ENCODE results near the gene PPM1B. TPM values are rescaled to one million over a fixed set of nuclear protein-coding genes. Genes with fewer than 3 reads are reported as not detected.

PPM1B gene
- total and polyA plus RNA-seq, 2 donors (not counting 1 experiment from before 2014, with no cell fraction given) = 25.8 to 34.5 TPM

DNA sequence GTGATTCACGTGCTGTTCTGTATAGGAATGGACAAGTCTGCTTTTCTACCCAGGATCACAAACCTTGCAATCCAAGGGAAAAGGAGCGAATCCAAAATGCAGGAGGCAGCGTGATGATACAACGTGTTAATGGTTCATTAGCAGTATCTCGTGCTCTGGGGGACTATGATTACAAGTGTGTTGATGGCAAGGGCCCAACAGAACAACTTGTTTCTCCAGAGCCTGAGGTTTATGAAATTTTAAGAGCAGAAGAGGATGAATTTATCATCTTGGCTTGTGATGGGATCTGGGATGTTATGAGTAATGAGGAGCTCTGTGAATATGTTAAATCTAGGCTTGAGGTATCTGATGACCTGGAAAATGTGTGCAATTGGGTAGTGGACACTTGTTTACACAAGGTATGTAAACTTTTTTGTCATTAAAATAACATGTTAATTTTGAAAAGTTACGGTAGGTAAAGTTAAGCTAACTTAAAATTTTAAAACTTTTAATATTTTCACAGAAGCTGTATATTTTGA, 33.0 kb downstream of the PPM1B start:
- H4K20me1 ChIP-seq (ENCODE audit: control insufficient read depth, extremely low read depth, insufficient read depth, low read length) = no peaks in the 10 kb centered on the region
- no peak overlapping the region for H3K4me2 ChIP-seq (ENCODE audit: extremely low read depth, insufficient read depth, low read length)
- no peak for DNase-seq (ENCODE audit: low read depth in 2 of 2)
- no peak overlapping the region for H3K27ac ChIP-seq (ENCODE audit: insufficient read depth, low read length)
- no peaks in the 10 kb centered on the region for H3K9me3 ChIP-seq (ENCODE audit: control insufficient read depth, insufficient read depth, low read depth, low read length)
- no peak overlapping the region for H2AFZ ChIP-seq (ENCODE audit: low read length)
- H3K27me3 ChIP-seq (ENCODE audit: control insufficient read depth, insufficient read depth, low read length) = no peaks in the 10 kb centered on the region
- H3K9ac ChIP-seq (ENCODE audit: insufficient read depth, low read length) = no peak overlapping the region
- H3K4me3 ChIP-seq (replicated peaks in 1 of 4; ENCODE audit: control extremely low read depth in 1 of 4, insufficient read depth in 1 of 4, low read depth in 3 of 4, low read length in 4 of 4) = no peak overlapping the region
- no peak for TF ChIP-seq EZH2 (IDR thresholded peaks at IDR 0.05; ENCODE audit: low read length, missing control alignments)
- H3K79me2 ChIP-seq (ENCODE audit: control insufficient read depth, insufficient read depth, low read length) = peaks cover 3% of the 10 kb centered on the region
- H3K36me3 ChIP-seq (ENCODE audit: control insufficient read depth, insufficient read depth, low read length) = no peaks in the 10 kb centered on the region
- peaks cover 2% of the 10 kb centered on the region for H3K4me1 ChIP-seq (ENCODE audit: control insufficient read depth, extremely low read depth, insufficient read depth, low read length)

DNA sequence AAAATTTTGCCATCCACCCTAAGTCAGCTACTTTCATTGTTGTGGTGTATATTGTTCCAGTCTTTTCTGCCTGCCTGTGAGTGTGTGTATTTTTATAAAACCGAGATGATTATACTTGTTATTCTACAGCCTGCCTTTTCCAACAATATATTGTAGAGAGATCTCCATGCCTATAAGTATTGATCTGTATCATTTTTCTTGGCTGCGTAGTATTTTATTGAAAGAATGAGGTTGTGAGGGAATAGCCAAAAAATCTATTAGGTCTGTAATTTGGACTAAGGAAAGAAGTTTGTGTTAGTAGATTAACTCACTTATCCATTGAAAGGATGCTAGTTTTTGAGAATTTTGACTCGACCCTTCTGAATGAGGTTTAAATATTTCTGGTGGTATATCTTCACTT, 34.9 kb downstream of the PPM1B start:
- H3K9ac ChIP-seq (ENCODE audit: insufficient read depth, low read length) = no peak overlapping the region
- DNase-seq (ENCODE audit: low read depth in 2 of 2) = no peak
- no peaks in the 10 kb centered on the region for H3K9me3 ChIP-seq (ENCODE audit: control insufficient read depth, insufficient read depth, low read depth, low read length)
- H3K79me2 ChIP-seq (ENCODE audit: control insufficient read depth, insufficient read depth, low read length) = peaks cover 4% of the 10 kb centered on the region
- H3K4me1 ChIP-seq (ENCODE audit: control insufficient read depth, extremely low read depth, insufficient read depth, low read length) = peaks cover 2% of the 10 kb centered on the region
- no peak for TF ChIP-seq EZH2 (IDR thresholded peaks at IDR 0.05; ENCODE audit: low read length, missing control alignments)
- TF ChIP-seq, protein P1, sequence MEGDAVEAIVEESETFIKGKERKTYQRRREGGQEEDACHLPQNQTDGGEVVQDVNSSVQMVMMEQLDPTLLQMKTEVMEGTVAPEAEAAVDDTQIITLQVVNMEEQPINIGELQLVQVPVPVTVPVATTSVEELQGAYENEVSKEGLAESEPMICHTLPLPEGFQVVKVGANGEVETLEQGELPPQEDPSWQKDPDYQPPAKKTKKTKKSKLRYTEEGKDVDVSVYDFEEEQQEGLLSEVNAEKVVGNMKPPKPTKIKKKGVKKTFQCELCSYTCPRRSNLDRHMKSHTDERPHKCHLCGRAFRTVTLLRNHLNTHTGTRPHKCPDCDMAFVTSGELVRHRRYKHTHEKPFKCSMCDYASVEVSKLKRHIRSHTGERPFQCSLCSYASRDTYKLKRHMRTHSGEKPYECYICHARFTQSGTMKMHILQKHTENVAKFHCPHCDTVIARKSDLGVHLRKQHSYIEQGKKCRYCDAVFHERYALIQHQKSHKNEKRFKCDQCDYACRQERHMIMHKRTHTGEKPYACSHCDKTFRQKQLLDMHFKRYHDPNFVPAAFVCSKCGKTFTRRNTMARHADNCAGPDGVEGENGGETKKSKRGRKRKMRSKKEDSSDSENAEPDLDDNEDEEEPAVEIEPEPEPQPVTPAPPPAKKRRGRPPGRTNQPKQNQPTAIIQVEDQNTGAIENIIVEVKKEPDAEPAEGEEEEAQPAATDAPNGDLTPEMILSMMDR (conservative IDR thresholded peaks at IDR 0.05 in 1 of 2, IDR thresholded peaks at IDR 0.05 in 1 of 2; ENCODE audit: low read depth in 1 of 2, low read length in 2 of 2) = no peak
- H4K20me1 ChIP-seq (ENCODE audit: control insufficient read depth, extremely low read depth, insufficient read depth, low read length) = no peaks in the 10 kb centered on the region
- H2AFZ ChIP-seq (ENCODE audit: low read length) = no peak overlapping the region
- no peak overlapping the region for H3K4me2 ChIP-seq (ENCODE audit: extremely low read depth, insufficient read depth, low read length)
- H3K27me3 ChIP-seq (ENCODE audit: control insufficient read depth, insufficient read depth, low read length) = no peaks in the 10 kb centered on the region
- no peak overlapping the region for H3K4me3 ChIP-seq (replicated peaks in 1 of 4; ENCODE audit: control extremely low read depth in 1 of 4, insufficient read depth in 1 of 4, low read depth in 3 of 4, low read length in 4 of 4)
- H3K36me3 ChIP-seq (ENCODE audit: control insufficient read depth, insufficient read depth, low read length) = no peaks in the 10 kb centered on the region
- H3K27ac ChIP-seq (ENCODE audit: insufficient read depth, low read length) = no peak overlapping the region

DNA sequence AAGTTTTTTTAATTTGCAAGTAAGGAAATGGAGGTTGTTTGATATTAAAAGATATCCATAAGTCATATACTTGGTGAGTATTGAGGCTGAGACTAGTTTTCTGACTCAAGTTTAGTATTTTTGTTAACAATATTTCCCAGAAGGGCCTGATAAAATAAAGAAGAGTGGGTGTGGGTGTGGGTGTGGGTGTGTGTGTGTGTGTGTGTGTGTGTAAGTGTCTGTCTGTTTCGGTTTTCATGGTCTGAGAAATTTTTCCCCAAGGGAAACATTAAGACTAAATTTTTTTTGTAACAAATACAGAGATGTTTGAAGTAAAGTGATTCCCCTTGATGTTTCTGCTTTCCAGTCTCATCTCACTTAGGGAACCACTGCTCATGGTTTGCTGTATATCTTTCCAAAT, 36.5 kb downstream of the PPM1B start:
- Histone ChIP-seq H3K4me3 (replicated peaks in 1 of 4; ENCODE audit: control extremely low read depth in 1 of 4, insufficient read depth in 1 of 4, low read depth in 3 of 4, low read length in 4 of 4) (no peak overlapping the region), H3K9me3 (ENCODE audit: control insufficient read depth, insufficient read depth, low read depth, low read length) (no peaks in the 10 kb centered on the region), H3K36me3 (ENCODE audit: control insufficient read depth, insufficient read depth, low read length) (no peaks in the 10 kb centered on the region), H3K9ac (ENCODE audit: insufficient read depth, low read length) (no peak overlapping the region), H4K20me1 (ENCODE audit: control insufficient read depth, extremely low read depth, insufficient read depth, low read length) (no peaks in the 10 kb centered on the region), H2AFZ (ENCODE audit: low read length) (no peak overlapping the region), H3K4me2 (ENCODE audit: extremely low read depth, insufficient read depth, low read length) (no peak overlapping the region), H3K4me1 (ENCODE audit: control insufficient read depth, extremely low read depth, insufficient read depth, low read length) (peaks cover 2% of the 10 kb centered on the region), H3K27ac (ENCODE audit: insufficient read depth, low read length) (no peak overlapping the region), H3K79me2 (ENCODE audit: control insufficient read depth, insufficient read depth, low read length) (peaks cover 4% of the 10 kb centered on the region), H3K27me3 (ENCODE audit: control insufficient read depth, insufficient read depth, low read length) (no peaks in the 10 kb centered on the region)
- TF ChIP-seq, protein P1 (conservative IDR thresholded peaks at IDR 0.05 in 1 of 2, IDR thresholded peaks at IDR 0.05 in 1 of 2; ENCODE audit: low read depth in 1 of 2, low read length in 2 of 2) = no peak
- TF ChIP-seq EZH2 (IDR thresholded peaks at IDR 0.05; ENCODE audit: low read length, missing control alignments) = no peak
- DNase-seq (ENCODE audit: low read depth in 2 of 2) = no peak

All from fibroblast of lung (primary cell).